GM21360 (cell line): ENCODE results near the gene PCBP3.
"Not testable (repeated sequence)": the region's sequence is repeated elsewhere in the genome, so short reads cannot be mapped to it uniquely, and the experiment has no call there.

Source experiments
- ATAC-seq: cut with Tn5 transposase; IDR thresholded peaks from one replicate; pipeline ENCODE4 v1.9.1; 2021; ENCODE audit warnings: mild to moderate bottlenecking, moderate library complexity; ENCODE audit not compliant: unreplicated experiment

The PCBP3 gene

GRCh38 chr21:45643021-45643980 lies at the start of gene PCBP3:
PCBP3 (plus strand) TSS chr21:45643725; CDS start chr21:45850086, 206,361 bp downstream.
- ATAC-seq, result peak; percentile 63

- ATAC-seq, result no peak
Observed at GRCh38 chr21:45594721-45595489, 48.6 kb upstream of the PCBP3 start.

DNA sequence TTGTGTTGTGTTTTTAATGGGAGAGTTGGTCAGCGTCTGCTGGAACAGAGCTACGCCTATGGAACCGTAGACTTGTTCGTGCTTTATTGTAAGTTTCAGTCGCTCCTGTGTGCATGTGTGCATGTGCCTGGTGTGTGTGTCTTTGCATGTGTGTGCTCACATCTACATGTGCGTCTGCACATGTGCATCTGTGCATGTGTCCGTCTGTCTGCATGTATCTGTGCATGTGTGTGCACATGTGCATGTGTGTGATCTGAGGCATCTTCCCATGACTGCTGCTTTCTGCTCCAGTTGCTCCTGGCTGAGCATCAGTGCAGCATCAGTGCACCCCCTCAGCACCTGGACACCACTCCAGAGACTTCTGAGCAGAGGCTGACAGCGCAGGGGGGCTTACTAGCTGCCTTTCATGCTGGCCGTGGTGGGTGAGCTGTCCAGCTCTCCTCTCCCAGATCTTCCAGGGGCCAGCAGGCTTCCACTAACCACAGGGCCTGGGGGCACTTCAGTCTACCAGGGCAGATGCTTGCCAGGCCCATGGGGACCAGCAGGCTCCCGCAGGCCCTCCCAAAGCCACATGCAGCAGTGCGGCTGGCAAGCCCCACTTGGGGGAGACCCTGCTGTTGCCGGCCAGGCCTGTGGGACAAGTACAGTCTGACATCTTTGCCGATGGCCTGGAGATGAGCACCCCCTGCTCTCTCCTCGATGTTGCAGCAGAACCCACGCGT lies 47.8 kb upstream of the PCBP3 start:
- no peak for ATAC-seq

DNA sequence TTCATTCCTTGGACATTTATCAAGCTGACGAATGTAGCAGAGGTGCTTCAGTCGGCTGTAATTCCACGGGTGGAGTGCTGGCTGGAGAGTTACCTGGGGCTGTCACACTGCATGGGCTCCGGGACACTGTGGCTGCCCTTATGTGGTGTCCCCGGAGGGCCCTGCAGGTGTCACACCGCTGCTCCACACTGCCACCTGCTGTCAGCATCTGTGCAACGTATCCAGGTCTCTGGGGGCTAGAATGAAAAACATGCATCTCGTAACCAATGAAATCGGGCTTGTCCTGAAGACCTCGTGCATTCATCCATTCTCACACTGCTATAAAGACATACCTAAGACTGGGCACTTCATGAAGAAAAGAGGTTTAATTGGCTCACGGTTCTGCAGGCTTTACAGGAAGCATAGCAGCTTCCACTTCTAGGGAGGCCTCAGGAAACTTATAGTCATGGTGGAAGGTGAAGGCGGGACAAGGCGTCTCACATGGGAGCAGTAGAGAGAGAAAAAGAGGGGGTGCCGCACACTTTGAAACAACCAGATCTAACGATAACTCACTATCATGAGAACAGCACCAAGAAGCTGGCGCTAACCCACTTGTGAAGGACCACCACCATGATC lies 46.7 kb upstream of the PCBP3 start:
- no peak for ATAC-seq

DNA sequence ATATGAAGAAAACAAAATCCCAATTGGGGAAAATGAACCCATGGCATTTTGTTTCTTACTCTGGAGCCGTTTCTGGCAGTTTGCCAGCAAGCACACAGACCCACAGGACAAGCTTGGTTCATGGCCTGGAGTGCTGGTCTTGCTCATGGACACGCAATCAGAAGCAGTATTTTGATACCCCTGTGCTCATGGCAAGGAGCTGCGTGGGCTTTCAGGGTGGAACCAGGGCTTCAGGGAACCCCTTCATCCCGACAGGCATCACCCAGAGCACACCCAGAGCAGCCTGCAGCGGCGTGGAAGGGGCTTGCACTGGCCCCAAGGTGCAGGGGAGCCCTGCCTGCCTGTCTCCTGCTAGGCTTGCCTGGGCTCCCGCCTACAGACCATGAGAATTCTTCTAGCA lies 45.4 kb upstream of the PCBP3 start:
- ATAC-seq, result no peak

- ATAC-seq, result no peak
Observed at GRCh38 chr21:45598666-45599065, 44.9 kb upstream of the PCBP3 start.

DNA sequence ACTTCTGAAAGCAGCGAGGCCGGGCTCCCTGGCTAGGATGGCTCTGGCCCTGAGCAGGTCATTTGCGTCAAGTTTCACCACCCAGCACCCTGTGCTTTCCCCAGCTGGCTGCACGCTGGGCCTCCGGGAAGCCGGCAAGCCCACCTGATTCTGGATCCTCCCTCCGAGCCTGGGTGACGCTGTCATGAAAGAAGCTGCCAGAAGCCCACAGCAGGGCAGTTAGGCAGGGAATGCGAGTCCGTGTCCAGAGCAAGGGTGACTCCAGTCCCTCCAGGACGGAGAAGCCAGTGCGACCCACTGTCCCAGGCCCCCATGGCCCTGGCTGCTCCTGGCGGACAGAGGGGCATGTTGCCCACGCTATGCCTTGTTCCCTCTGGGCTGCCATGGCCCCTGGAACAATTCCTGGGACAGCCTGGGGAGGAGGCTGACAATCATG lies 44.4 kb upstream of the PCBP3 start:
- no peak for ATAC-seq

GRCh38 chr21:45600248-45600647 lies 43.3 kb upstream of the PCBP3 start:
- ATAC-seq, result no peak

DNA sequence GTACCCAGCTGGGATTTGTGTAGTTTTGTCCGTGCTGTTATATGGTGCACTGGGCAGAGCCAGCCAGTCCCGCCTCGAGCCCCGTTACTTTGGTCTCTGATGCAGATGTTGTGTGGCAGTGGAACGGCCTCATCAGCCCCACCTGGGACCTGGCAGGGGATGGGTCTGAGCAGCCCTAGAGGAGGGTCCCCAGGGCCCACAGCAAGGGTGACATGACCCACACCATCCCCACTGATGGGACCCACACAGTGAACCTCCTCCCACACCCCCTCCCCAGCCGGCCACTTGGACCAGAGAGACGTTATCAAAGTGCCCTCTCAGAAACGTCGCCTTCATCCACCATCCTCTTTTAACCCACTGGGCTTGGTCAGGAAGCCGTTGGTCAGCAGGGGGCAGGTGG lies 42.0 kb upstream of the PCBP3 start:
- ATAC-seq, result no peak

- ATAC-seq, result no peak
Observed at GRCh38 chr21:45602106-45602505, 41.4 kb upstream of the PCBP3 start.

DNA sequence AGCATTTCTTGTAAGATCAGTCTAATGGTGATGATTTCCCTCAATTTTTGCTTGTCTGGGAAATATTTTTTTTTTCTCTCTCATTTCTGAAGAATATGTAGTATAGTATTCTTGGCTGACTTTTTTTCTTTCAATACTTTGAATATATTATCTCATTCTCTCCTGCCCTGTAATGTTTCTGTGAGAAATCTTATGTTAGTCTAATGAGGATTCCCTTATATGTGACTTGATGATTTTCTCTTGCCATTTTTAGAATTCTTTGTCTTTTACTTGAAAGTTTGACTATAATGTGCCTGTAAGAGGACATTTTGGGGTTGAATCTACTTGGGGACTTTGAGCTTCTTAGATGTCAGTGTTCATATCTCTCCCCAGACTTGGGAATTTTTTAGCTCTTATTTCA lies 40.0 kb upstream of the PCBP3 start:
- no peak for ATAC-seq

- not testable (repeated sequence) for ATAC-seq
Observed at GRCh38 chr21:45604681-45605080, 38.8 kb upstream of the PCBP3 start.

GRCh38 chr21:45607021-45607908 lies 36.3 kb upstream of the PCBP3 start:
- ATAC-seq, result no peak

DNA sequence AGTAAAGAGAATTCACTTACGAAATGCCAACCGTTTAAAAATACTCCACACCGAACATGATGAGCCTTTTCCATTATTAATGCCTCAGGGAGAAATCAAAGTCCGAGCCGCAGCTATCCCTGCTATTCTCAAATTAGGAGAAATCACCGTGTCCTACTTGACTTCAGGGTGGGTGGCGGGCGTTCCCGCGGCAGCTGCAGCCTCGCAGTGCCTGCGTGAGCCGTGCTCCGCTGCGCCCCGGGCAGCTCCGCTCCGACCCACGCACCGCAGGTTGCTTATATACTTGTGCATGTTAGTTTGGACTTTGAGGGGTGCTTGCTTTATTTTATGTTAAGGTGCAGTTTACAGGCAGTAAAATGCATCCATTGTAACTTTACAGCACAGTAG lies 35.6 kb upstream of the PCBP3 start:
- no peak for ATAC-seq

GRCh38 chr21:45608747-45609470 lies 34.6 kb upstream of the PCBP3 start:
- not testable (repeated sequence) for ATAC-seq

- not testable (repeated sequence) for ATAC-seq
Observed at GRCh38 chr21:45609616-45610015, 33.9 kb upstream of the PCBP3 start.

GRCh38 chr21:45611296-45611695 lies 32.2 kb upstream of the PCBP3 start:
- no peak for ATAC-seq

- ATAC-seq, result no peak
Observed at GRCh38 chr21:45611939-45612664, 31.4 kb upstream of the PCBP3 start.
